ENCODE measurements around the gene BTRC. TPM values are rescaled to one million over a fixed set of nuclear protein-coding genes. Genes with fewer than 3 reads are reported as not detected.

BTRC gene
- total RNA-seq, 1 experiment from 2014 or later: 10.7 TPM

DNA sequence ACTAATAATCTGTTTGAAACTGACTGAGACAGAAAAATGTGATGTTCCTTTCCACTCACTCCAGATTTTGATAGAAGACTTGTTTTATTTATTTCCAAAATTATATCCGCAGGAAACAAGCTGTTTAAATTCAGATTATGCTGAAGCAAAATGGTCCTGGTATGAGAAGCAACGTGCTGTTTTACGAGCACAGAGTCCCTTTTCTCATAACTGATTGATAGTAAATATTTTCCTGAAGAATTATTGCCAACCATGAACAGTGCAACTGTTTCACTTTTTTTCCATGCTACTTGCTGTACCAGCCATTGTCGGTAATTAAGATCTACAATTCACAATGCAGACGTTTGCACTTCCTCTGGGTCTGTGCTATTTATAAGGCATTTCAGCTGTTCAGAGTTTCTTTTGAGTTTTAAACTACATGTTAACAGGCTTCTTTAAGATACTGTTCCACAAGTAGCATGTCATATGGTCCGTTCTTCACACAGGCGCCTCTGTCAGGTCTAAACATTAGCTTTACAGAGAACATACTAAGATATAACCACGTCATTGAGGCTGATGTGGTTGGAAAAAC is 130.3 kb downstream of the BTRC start:
- no peak for DNase-seq (ENCODE audit: low spot score)

DNA sequence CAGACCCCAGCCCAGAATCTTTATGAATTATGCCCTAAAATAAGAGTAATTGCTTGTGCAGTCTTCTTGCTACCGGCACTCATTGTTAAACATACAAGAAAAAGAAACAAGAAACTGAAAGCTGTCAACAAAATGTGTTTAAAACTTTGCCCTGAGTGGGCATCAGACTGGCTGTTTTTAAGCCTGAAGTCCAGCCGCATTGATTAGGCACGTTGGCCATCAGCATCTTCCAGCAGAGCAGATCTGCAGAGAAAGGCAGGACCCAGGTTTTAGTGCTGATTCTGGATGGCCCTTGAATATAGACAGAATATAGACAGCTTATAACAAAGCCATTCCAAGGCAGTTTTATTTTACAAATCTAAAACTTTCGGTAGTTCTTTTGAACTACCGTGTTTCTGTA is 131.2 kb downstream of the BTRC start:
- no peak for DNase-seq (ENCODE audit: low spot score)

DNA sequence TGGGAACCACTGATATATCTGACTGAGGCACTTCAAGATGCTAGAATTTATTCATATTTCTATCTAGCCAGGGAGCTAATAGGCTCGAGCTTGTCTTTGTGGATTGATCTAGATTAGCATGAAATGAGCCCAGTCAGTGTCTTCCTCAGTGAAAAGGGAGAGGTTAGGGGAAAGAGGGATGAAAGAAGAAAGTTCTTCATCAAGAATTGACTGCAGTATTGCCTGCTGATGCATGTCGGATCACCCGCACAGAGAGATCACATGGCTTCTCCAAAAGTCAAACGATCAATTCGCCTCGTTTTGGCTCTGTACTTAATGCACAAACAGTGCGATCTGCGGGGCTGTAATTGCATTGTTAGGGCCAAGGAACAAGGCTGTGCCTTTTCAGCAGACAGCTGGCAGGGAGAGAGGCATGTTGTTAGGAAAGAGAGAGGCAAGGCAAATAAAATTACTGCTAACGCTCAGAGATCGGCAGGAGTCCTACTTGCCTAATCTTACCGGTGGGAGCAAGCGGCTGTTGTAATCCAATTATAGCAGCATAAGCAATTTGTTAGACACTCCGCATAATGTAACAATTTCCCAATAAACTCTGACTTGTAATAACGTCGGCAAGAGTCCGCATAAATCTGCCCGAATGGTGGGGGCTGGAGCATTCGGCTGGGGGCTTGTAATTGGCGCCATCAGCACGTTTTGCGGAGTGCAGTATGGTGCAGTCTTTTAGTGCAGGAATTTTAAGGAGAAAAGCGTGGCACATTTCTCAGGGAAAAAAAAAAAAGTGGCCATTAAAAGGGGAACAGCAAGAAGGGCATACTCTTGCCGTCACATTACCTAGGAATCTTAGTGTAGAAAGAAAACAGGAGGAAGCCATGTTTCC is 132.0 kb downstream of the BTRC start:
- DNase-seq (ENCODE audit: low spot score): no peak

DNA sequence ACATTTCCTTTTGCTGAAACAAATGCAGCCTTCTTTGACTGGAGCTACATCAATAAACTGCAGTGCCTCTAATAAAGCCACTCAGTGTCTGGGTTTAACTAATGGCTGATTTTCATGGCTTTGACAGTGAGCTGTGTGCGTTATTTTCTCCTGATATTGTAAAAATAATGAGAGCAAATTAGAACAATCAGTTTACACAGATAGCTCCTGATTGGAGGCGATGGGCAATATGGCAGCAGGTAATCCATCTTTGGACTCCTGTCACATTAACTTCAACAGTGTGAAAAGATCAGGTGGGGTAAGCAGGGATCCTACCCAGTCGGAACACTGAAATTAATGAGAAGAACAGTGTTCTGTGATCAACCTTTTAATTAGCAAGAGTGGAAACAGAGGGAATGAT is 133.4 kb downstream of the BTRC start:
- DNase-seq (ENCODE audit: low spot score): no peak

DNA sequence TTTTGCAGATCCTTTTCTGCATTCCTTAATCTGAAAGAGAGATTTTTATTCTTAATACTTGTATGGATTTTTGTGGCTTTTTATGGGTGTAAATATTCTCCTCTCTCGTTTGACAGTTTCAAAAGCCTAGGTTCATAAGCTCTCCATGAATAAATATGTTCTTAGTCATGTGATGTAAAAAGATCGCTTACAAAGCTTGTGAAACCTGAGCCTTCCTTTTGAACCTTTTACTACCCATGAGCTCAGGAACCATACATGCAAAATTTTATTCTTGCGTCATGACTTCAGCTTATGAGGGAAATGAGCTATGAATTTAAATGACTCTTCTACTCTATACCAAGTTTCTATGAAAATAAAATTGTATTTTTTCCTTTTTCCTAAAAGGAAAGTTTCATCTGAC is 135.4 kb downstream of the BTRC start:
- DNase-seq (ENCODE audit: low spot score): no peak

DNA sequence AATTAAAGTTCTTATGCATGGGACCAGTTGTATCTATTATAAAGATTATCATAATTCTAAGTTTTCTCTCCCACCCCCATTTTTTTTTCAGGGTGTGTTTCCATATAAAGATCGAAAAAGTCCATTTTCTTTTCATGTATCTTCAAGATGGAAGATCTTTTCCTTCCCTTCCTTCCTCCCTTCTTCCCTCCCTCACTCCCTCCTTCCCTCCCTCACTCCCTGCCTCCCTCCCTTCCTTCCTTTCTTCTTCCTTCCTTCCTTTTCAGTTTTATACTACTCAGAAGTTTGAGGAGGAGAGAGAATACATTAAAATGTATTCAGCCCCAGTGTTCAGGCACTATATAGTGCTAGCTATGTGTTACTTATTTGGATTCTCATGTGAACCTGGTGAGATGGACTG is 136.1 kb downstream of the BTRC start:
- DNase-seq (ENCODE audit: low spot score): no peak

DNA sequence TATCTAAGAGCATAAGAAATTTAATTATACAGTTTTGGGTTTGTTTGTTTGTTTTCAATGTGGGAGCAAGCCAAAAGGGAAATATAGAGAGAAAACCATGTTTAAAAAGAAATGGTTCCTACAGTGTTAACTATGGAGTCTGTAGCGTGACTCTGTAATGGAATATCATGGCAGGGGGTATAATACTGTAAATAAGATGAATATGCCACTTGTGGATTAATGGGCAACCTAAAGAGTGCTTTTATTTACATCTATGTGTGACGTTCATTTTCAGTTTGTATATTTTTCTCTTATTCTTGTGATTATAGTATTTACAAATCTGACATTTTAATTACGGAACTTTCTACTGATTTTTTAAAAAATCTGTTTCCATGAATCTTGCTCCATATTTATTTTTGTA is 138.2 kb downstream of the BTRC start:
- no peak for DNase-seq (ENCODE audit: low spot score)

DNA sequence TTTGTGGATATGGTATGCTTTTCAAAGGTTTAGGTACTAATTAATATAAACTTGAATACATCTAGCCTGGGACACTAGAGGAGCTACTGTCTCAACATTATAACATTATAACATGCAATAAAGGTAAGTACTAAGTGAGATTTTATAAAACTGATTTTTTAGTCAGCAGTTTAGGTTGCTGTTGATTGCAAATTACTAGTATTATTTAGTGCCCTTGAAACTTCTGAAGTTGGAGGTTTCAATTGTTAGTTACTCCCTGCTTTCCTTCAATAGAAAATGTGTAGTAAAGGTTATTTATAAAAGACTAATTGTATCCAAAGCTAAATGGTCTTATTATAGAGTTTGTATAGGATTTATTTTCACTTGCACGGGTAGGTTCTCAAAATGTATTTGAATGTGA is 138.8 kb downstream of the BTRC start:
- no peak for DNase-seq (ENCODE audit: low spot score)

DNA sequence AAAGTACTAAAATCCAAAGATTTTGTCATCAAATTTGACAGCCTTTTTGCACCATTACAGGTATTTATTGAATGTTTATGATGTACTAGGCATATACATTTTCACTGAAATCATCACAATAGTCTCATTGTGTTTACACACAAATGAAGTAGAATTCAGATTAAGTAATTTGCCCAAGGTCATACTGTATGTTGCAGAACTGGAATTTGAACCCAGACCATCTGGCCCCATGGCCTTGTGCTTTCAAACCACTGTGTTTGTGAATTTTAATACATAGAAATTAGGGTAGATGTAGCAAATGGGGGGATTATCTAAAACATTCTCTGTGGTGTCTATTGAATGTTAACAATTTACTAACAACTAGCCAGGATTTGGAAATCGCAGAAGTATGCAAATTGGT is 139.3 kb downstream of the BTRC start:
- no peak for DNase-seq (ENCODE audit: low spot score)

DNA sequence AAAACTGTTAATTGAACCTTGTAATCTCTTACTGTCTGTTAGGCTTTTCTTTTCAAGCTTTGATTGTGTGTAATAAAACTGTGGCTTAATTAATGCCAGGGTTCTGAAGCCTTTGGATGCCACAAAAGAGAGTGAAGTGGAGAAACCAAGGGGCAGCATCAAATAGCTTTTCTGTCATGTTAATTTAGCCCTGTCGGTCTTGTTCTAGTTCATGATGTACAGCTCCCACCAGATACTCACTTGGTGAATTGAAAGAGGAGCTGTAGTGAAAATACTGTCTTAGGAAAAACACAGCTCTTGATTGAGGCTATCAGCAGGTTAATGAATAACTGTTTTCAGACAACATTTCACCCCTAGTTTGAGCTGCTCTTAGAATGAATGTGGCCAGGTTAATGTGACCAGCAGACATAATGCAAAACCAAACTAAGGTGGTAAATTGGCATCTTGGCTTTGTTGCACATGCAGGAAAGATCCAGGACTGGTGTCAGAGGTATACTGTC is 139.9 kb downstream of the BTRC start:
- DNase-seq (ENCODE audit: low spot score): no peak

DNA sequence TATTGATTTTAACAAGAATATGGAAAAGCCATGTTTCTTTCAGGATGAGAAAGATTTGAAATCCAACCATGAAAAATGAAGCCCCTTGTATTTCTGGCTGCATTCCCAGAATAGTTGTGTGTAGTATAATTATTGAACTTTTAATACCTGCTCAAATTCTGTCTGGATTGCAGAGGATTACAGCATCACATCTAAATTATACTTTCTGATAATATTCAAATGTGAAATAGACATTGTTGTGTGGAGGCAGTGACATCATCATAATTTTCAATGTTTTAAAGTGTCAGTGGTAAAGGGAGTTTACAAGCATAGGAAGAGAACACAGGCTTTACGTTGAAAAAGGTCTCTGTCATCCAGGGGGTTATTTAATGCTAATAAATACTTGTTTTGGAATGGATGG is 140.7 kb downstream of the BTRC start:
- DNase-seq (ENCODE audit: low spot score): no peak

DNA sequence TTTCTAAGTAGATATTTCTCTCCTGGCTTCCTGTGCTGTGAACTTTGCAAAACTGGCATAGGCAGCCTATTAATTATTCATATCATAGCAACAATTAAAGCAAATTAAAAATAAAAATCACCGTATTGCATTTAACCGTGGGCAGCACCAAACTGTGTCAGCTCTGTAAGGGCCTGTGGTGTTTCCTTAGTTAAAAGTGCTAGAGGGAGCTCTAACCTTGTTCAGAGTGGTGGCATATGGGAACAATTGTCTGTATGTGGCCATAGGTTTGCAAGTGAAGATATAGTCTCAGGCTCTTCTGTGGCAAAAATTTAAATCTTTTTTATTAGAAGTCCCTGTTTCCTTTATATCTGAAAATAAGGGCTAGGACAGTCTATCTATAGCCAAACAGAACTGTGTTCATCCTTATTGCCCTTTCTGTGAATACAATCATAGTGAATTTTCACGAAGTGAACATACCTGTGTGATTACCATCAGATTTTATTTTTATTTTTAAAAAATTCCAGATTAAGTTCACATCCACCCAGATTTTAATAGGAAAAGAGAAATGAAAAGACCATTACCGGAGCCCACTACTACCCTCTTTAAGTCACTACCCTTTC is 141.5 kb downstream of the BTRC start:
- no peak for DNase-seq (ENCODE audit: low spot score)

DNA sequence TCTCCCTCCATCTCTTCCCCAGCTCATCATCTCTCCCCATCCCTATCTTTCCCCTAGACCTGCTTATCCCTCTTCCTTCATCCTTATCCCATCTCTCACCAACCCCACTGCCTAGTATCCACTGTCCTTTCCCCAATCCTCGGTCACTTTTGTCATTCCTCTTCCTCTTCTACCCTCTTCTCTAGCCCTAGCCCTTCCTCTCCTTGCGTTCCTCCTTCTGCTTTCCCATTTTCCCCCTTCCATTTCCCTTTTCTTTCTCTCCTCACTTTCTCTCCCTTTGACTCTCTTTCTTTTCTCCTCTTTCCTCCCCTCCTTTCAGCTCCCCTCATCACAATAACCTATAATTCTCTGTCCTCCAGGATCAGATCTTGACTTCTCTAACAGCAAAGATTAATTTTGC is 150.5 kb downstream of the BTRC start:
- no peak for DNase-seq (ENCODE audit: low spot score)

DNA sequence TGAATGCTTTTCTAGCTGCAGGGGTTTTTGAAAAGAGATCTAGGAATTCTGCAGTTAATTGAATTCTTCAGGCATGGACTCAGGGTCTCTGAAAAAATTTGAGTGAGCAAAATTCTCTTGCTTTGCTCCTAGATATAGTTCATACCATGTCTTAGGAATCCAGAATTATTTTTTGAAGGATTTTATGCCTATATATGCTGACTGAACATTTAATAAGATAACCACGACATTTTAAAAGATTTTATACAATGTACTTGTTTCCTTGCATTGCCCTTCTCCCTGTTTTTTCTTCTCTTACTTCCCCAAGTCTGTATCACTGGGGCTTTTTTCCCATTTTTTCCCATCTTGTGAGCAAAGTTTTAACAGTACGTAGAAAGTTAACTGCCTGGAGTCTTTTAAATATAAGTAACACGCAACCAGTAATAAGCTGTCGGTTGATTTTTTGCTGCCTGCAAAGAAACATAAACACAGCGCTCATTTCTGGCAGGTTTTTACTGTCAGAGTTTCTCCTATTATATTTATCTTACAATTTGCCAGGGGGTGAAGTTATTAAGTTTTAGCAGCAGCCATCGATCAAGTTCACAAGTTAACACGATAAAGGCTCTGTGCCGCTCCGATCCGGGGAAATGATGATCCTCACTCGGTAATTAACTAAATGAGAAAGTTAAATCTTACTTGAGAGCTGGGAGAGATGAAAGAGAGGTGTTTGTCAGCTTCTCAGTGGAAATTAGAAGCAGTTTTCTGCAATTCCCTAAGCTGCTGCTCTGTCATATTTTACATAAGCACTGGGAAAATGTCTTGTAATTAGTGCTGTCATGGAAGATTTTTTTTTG is 153.1 kb downstream of the BTRC start:
- DNase-seq (ENCODE audit: low spot score): no peak

DNA sequence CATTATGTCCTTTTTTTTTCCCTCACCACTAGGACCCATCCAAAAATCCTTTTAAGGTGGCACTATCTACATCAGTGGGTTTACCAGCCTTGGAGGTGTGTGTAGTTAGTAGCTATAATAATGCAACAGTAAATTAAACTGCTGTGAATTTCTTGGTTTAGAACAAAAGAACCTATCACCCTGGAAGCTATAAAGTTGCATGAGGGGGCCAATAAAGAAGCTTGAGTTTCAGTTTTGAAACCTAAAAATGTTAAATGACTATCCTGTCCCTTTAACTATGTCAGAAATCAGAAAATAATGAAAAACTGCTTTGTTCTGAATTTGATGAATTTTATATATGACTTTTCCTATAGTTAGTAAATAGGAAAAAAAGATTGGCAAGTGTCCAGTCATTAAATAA is 153.9 kb downstream of the BTRC start:
- no peak for DNase-seq (ENCODE audit: low spot score)

DNA sequence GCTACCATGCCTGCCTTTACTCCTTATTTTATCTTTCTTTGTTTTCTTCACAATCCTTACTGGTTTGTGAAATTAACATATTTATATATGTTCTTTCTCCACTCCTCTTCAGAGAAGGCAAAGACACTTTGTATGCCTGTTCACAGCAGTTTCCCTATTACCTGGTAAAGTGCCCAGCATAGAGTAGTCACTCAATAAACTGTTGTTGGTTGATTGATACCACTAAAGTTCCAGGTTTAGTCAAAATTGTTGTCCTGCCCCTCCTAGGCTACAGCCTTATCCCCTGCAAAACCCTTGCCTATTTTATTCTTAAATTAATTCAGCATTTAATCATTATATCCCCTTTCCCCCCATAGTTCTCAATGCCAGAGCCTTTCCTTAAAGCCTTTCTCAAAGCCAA is 158.0 kb downstream of the BTRC start:
- no peak for DNase-seq (ENCODE audit: low spot score)

DNA sequence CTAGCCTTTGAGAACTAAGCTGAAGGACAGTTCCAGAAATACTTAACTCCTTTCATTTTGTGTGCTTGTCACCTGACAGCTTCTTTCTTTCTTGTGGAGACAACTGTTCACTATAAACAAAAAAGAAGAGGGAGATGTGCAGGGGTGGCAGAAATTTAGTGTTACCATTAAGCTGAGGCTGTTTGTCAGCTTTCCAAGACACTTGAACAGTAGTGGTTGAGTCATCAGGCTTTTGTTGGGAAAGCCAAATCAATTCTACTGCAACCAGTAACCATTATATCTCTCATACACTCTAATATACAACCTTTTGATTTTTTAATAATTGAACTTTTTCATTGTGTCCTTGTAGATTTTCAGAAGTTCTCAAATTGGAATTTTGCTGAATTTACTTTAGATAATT is 158.8 kb downstream of the BTRC start:
- no peak for DNase-seq (ENCODE audit: low spot score)

DNA sequence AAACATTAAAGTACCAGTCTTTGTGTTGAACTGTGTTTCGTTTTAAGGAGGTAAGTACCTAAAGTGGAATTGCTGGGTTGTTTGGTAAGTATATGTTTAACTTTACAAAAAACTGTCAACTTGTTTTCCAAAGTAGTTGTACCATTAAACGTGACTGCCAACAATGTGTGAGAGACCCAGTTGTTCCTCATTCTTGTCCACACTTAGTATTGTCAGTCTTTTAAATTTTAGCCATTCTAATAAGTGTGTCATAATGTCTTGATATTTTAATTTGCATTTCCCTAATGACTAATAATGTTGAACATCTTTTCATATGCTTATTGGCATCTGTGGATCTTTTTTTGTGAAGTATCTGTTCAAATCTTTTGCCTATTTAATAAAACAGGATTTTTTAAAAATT is 159.8 kb downstream of the BTRC start:
- DNase-seq (ENCODE audit: low spot score): no peak

DNA sequence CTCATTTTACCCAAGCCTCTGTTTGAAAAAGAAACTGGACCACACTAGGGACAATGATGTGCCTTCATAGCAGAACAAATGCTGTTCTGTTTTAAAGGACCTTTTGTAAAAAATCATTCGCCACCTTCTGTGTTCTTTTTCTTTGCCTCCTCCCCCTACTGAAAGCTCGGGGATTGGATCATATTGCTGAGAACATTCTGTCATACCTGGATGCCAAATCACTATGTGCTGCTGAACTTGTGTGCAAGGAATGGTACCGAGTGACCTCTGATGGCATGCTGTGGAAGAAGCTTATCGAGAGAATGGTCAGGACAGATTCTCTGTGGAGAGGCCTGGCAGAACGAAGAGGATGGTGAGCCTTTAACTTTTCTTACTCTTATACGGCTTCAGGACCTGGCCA is 171.9 kb downstream of the BTRC start:
- DNase-seq (ENCODE audit: low spot score): no peak

DNA sequence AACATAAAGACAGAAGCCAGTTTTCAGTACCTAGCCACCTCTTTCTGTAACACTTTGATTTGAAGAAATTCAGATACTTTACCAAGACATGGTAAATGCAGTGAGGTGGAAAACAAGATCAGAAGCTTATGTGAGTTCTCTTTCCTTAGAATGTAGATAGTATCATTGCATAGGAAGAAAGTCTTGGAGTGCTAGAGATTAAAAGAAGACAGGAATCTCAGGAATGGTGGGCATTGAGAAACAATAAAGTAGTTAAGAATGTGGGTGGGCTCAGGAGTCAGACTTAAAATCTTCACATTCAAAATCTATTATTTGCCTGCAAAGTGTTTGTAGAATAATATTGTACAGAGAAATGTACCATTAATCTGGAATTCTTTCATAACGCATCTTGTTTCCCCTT is 175.2 kb downstream of the BTRC start:
- no peak for DNase-seq (ENCODE audit: low spot score)

DNA sequence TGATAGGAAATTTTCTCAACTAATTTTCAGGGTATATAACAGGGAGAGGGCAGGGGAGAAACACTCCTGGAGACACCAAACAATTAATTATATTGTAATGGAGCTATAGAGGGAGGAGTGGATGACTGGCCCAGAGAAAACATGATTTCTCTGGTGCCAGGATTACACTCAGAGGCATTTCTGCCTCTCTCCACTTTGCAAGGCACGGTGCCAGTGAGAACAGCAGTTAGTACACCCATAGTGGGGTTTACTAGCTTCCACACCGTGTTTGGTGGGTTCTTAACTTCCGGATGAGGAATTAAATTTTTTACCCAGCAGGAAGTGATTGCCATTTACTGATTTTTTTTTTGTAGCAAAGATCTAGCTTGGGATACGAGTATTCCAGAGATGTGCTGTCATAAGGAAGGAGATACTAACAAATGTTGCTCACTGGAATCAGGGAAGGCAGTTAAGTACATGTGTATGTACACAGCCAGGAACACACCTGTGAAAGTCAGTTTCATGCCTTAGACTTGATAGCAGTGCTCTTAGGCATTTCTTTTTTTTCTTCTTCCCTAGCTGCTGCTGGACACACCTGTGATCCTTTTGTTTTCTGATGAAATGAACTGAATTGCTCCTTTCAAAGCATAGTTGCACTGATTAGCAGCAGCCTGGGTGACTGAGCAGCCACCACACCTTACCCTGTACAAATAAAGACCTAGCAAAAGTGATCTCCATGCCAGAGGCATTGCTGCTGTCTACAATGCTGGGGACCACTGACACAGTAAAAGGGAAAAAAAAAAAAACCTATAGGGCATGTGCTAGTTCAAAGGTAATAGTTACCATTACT is 176.0 kb downstream of the BTRC start:
- DNase-seq (ENCODE audit: low spot score): no peak
